ENCODE measurements around the gene SLC35A5. TPM values are rescaled to one million over a fixed set of nuclear protein-coding genes. Genes with fewer than 3 reads are reported as not detected.

SLC35A5 gene
- total and polyA plus RNA-seq, 2 of the 8 experiments (the other 6 are each of a cell fraction or from before 2014, with no cell fraction given): 36.5 to 38.6 TPM

- TF ChIP-seq EP300 (IDR thresholded peaks at IDR 0.05; ENCODE audit: borderline replicate concordance in 1 of 2, low read depth in 2 of 2, low read length in 2 of 2) (no peak), TAF7 (optimal IDR thresholded peaks at IDR 0.05; ENCODE audit: borderline replicate concordance, low read depth, low read length) (no peak), BACH1 (IDR thresholded peaks at IDR 0.05; ENCODE audit: low read length) (no peak)
Measured at GRCh38 chr3:112605285-112605684, 43.4 kb downstream of the SLC35A5 start (continued).
